CD8-positive, alpha-beta memory T cell (primary cell): ENCODE data around the gene WIZ. TPM values are rescaled to one million over a fixed set of nuclear protein-coding genes. Genes with fewer than 3 reads are reported as not detected.
"Not testable (repeated sequence)": the region's sequence is repeated elsewhere in the genome, so short reads cannot be mapped to it uniquely, and the experiment has no call there.

Experiments
- CTCF ChIA-PET: fragments of 350-600 bp; sonication (Branson Sonifier 250); formaldehyde crosslinking; loops from one replicate; lab custom pipeline; 2021; ENCODE audit warnings: antibody characterized with exemption; lab: Charles Lee
- POLR2A ChIA-PET: fragments of 350-600 bp; sonication (Branson Sonifier 250); formaldehyde crosslinking; loops from one replicate; lab custom pipeline; 2021; ENCODE audit warnings: antibody characterized with exemption; lab: Charles Lee
- DNase-seq, 5 donors: peaks; one replicate each; pipeline versions ENCODE4 v3.0.0 to v3.0.0-alpha.2; 2020 to 2022; ENCODE audit warnings: mixed read lengths in 1 of 5
- H3K27ac ChIP-seq: one replicate; pipeline ENCODE4 v1.7.0; 2013; ENCODE audit warnings: low read depth, mild to moderate bottlenecking, low read length, moderate library complexity
- H3K27me3 ChIP-seq: 2 replicates; pipeline ENCODE4 v1.7.0; 2013; ENCODE audit warnings: low read length, mild to moderate bottlenecking; ENCODE audit not compliant: insufficient read depth, poor library complexity, severe bottlenecking
- H3K36me3 ChIP-seq: 2 replicates; pipeline ENCODE4 v1.7.0; 2013; ENCODE audit warnings: mild to moderate bottlenecking, low read length, moderate library complexity; ENCODE audit not compliant: insufficient read depth
- H3K4me1 ChIP-seq: 2 replicates; pipeline ENCODE4 v1.7.0; 2013; ENCODE audit warnings: mild to moderate bottlenecking, low read length, moderate library complexity; ENCODE audit not compliant: insufficient read depth
- H3K4me3 ChIP-seq: 2 replicates; pipeline ENCODE4 v1.7.0; 2013; ENCODE audit warnings: mild to moderate bottlenecking, low read length
- H3K9me3 ChIP-seq: 2 replicates; pipeline ENCODE4 v1.7.0; 2013; ENCODE audit warnings: mild to moderate bottlenecking, low read length
- H3K27ac Mint-ChIP-seq, 8 donors: one replicate each; pipeline ENCODE4 v1.8.0; 2020 to 2021; ENCODE audit warnings: mixed read lengths in 8 of 8, mild to moderate bottlenecking in 6 of 8, inconsistent platforms in 3 of 8, moderate library complexity in 3 of 8
- H3K27me3 Mint-ChIP-seq, 2 donors: one replicate each; pipeline ENCODE4 v1.8.0; 2020 to 2021; ENCODE audit warnings: mixed read lengths in 2 of 2, mild to moderate bottlenecking in 1 of 2, moderate library complexity in 1 of 2
- H3K36me3 Mint-ChIP-seq, 3 donors: one replicate each; pipeline ENCODE4 v1.8.0; 2020 to 2021; ENCODE audit warnings: mixed read lengths in 3 of 3, inconsistent platforms in 1 of 3, mild to moderate bottlenecking in 1 of 3
- H3K4me1 Mint-ChIP-seq, 3 donors: one replicate each; pipeline ENCODE4 v1.8.0; 2020 to 2021; ENCODE audit warnings: mixed read lengths in 3 of 3, inconsistent platforms in 1 of 3, mild to moderate bottlenecking in 1 of 3
- H3K4me3 Mint-ChIP-seq, 7 donors: one replicate each; pipeline ENCODE4 v1.8.0; 2020 to 2021; ENCODE audit warnings: mixed read lengths in 7 of 7, mild to moderate bottlenecking in 6 of 7, moderate library complexity in 4 of 7, inconsistent platforms in 2 of 7
- H3K9me3 Mint-ChIP-seq, 5 donors: one replicate each; pipeline ENCODE4 v1.8.0; 2020 to 2022; ENCODE audit warnings: mixed read lengths in 5 of 5, mild to moderate bottlenecking in 3 of 5, moderate library complexity in 2 of 5, inconsistent platforms in 1 of 5
- polyA plus RNA-seq: library from polyadenylated mRNA; unstranded; fragments of 300-500 nt; fragmentation: Illumina TruSeq; gene quantifications from one replicate; pipeline ENCODE4 v1.2.3, GENCODE V29; 2021
- total RNA-seq, 2 experiments: library from RNA; stranded (reverse); gene quantifications; one replicate each; pipeline ENCODE4 v1.2.3, GENCODE V29; 2021

The WIZ gene
- total and polyA plus RNA-seq, 3 experiments from 2014 or later: 1.8 to 31.2 (median 28.9) TPM

DNA sequence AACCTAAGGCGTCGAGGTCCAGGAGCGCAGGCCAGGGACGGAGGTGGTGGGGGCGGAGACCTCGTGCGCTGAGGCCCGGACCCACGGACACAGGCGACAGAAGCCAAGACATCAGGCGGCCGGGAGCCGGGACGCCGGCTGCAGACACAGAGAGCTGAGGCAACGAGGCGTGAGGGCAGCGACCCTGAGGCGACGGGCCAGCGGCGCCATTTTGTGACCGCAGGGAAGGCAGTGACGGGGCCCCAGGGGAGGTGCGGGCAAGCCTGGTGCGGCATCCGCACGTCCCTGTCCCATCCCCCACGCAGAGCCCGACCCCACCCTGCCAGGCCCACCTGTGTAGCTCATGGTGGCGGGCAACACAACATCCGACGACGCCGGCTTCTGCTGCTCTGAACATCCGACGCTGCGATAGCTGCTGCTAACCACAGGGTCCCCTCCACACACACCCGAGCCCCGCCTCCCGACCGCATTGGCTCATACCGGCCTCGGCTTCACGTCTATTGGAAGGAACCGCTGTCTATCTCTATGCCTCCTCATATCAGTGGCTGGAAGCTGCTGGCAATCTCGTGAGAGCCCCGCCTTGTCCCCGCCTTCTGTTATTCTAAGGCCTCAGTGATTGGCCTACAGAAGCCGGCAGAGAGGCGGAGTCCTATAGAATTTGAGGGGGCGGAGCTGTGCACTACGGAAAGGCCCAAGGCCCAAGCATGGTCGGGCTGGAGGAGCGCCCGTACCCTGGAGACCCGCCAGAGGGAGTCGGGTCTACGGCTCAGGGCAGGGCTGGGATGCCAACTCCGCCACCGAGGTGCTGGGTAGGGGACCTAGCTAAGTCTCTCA lies 31.0 kb downstream of the WIZ start, which contains the start of gene AKAP8L:
AKAP8L (minus strand) TSS at position 410 of the 834 bp plus-strand sequence; CDS start at position 345, 65 bp downstream.
- Mint-ChIP-seq H3K4me1 (peaks cover 36 to 51% (median 48%) of the 10 kb centered on the region in 3 donors), H3K9me3 (no peaks in the 10 kb centered on the region), H3K4me3 (peak within 1 kb of the TSS; percentile 94 to 100 (median 98)), H3K27me3 (peaks cover 0 to 3% of the 10 kb centered on the region in 2 donors), H3K27ac (peak within 1 kb of the TSS; percentile 87 to 99 (median 98)), H3K36me3 (peaks cover 6 to 41% (median 10%) of the 10 kb centered on the region in 3 donors)
- ChIA-PET CTCF (interaction anchor here (0.7 to 5.0 kb wide), 44 partner anchors 9 to 265 kb away, joined by 3 to 183 read pairs (median 4); partner anchors contain the start of genes AKAP8, BRD4, PGLYRP2 and RASAL3), POLR2A (interaction anchor here (0.5 to 3.1 kb wide), 22 partner anchors 9 to 906 kb away, joined by 3 to 61 read pairs (median 4); partner anchors contain the start of genes AKAP8, KLF2, RASAL3 and WIZ)
- Histone ChIP-seq H3K9me3 (no peaks in the 10 kb centered on the region), H3K4me1 (peaks cover 42% of the 10 kb centered on the region), H3K27me3 (no peaks in the 10 kb centered on the region), H3K27ac (peak within 1 kb of the TSS; percentile 81), H3K4me3 (peak within 1 kb of the TSS; percentile 77), H3K36me3 (peaks cover 8% of the 10 kb centered on the region)
- peak; percentile 97 to 100 (median 99) for DNase-seq

DNA sequence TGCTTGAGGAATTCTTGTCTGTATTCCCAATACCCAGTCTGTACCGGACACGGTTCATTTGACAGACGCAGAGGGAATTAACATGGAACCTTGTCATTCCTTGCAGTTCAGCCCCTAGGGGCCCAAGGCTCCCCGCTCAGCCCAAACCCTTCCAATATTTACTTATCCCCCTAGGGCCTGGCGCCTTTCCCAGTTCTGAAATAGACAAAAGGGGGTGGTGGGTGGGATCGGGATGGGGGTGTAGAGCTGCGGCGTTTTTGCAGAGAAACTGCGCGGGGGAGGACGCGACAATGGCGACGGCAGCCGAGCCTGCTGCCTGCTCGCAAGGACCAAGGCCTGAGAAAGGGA lies 31.6 kb downstream of the WIZ start:
- POLR2A ChIA-PET: interaction anchor here (0.6 to 3.1 kb wide), 13 partner anchors 15 to 906 kb away, joined by 3 to 61 read pairs (median 6); partner anchors contain the start of genes AKAP8, KLF2, RASAL3 and WIZ
- Histone ChIP-seq H3K27me3 (no peaks in the 10 kb centered on the region), H3K27ac (peak overlapping the region; percentile 81), H3K4me1 (peaks cover 47% of the 10 kb centered on the region), H3K36me3 (peaks cover 2% of the 10 kb centered on the region), H3K9me3 (no peaks in the 10 kb centered on the region), H3K4me3 (peak overlapping the region; percentile 77)
- H3K4me3 Mint-ChIP-seq: peak overlapping the region; percentile 94 to 100 (median 98)
- peak overlapping the region; percentile 87 to 99 (median 98) for H3K27ac Mint-ChIP-seq
- no peak for DNase-seq
- peaks cover 41 to 57% (median 51%) of the 10 kb centered on the region in 3 donors for H3K4me1 Mint-ChIP-seq
- no peaks in the 10 kb centered on the region for H3K9me3 Mint-ChIP-seq
- CTCF ChIA-PET: interaction anchor here (1.0 to 5.0 kb wide), 23 partner anchors 9 to 264 kb away, joined by 3 to 183 read pairs (median 8); partner anchors contain the start of genes AKAP8, BRD4, RASAL3 and WIZ
- peaks cover 0 to 3% of the 10 kb centered on the region in 2 donors for H3K27me3 Mint-ChIP-seq
- H3K36me3 Mint-ChIP-seq: peaks cover 2 to 40% (median 4%) of the 10 kb centered on the region in 3 donors

DNA sequence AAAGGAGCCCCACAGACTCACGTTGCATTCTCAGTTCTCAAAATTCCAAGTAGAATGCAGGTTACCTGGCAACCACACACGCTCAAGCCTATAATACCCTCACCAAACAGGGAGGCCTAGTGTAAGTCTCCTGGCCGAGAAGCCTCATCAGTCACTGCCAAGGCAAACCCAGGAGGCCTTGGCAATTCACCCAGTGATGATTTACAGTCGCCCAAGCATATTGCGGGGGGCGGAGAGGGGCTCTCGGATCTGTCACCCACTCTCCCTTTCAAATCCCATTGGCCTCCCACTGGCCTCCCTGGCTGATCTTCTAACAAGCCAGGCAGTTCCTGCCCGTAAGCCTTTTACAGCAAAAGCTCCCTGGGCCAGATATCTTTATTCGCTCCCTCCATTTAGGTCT lies 32.1 kb downstream of the WIZ start:
- H3K36me3 Mint-ChIP-seq: peaks cover 0 to 38% (median 2%) of the 10 kb centered on the region in 3 donors
- Histone ChIP-seq H3K36me3 (no peaks in the 10 kb centered on the region), H3K9me3 (no peaks in the 10 kb centered on the region), H3K4me1 (peaks cover 49% of the 10 kb centered on the region), H3K27me3 (no peaks in the 10 kb centered on the region), H3K4me3 (peak overlapping the region; percentile 77), H3K27ac (peak overlapping the region; percentile 81)
- DNase-seq: no peak
- ChIA-PET CTCF (interaction anchor here (1.1 to 5.0 kb wide), 4 partner anchors 38 to 241 kb away, joined by 3 to 183 read pairs (median 19); partner anchors contain the start of gene AKAP8), POLR2A (interaction anchor here (0.6 to 3.1 kb wide), 4 partner anchors 38 to 245 kb away, joined by 6 to 61 read pairs (median 21); partner anchors contain the start of genes AKAP8 and RASAL3)
- peak overlapping the region; percentile 94 to 100 (median 98) for H3K4me3 Mint-ChIP-seq
- peak overlapping the region; percentile 87 to 99 (median 98) for H3K27ac Mint-ChIP-seq
- peaks cover 44 to 62% (median 56%) of the 10 kb centered on the region in 3 donors for H3K4me1 Mint-ChIP-seq
- no peaks in the 10 kb centered on the region for H3K9me3 Mint-ChIP-seq
- peaks cover 0 to 3% of the 10 kb centered on the region in 2 donors for H3K27me3 Mint-ChIP-seq

DNA sequence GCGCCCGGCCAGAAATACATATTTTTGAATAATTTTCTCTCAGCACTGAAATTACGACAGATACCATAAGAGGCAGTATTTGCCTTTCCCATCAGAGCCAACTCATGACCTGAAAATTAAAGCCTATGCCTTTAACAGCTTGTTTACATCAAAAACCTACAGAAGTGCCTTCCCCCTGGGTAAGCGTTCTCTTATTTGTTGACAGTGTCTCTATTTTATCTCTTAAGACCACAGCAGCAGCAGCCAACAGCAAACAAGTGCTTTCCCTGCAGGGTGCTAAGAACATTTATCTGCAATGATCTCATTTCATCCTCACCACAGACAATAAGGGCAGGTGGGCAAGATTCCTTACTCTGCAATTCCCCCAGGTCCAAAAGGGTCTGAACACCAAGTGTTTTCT lies 36.9 kb downstream of the WIZ start:
- Histone ChIP-seq H3K27ac (no peak overlapping the region), H3K4me1 (peaks cover 43% of the 10 kb centered on the region), H3K4me3 (no peak overlapping the region), H3K36me3 (peaks cover 3% of the 10 kb centered on the region), H3K27me3 (no peaks in the 10 kb centered on the region), H3K9me3 (no peaks in the 10 kb centered on the region)
- Mint-ChIP-seq H3K27ac (peak overlapping the region in 7 of 8 donors; percentile 4 to 70 (median 34)), H3K4me3 (peak overlapping the region in 3 of 7 donors; percentile 3 to 28 (median 25)), H3K9me3 (no peaks in the 10 kb centered on the region), H3K36me3 (peaks cover 0 to 45% (median 2%) of the 10 kb centered on the region in 3 donors), H3K27me3 (no peaks in the 10 kb centered on the region), H3K4me1 (peaks cover 37 to 79% (median 52%) of the 10 kb centered on the region in 3 donors)
- no peak for DNase-seq
- POLR2A ChIA-PET: no interaction called here
- CTCF ChIA-PET: no interaction called here

DNA sequence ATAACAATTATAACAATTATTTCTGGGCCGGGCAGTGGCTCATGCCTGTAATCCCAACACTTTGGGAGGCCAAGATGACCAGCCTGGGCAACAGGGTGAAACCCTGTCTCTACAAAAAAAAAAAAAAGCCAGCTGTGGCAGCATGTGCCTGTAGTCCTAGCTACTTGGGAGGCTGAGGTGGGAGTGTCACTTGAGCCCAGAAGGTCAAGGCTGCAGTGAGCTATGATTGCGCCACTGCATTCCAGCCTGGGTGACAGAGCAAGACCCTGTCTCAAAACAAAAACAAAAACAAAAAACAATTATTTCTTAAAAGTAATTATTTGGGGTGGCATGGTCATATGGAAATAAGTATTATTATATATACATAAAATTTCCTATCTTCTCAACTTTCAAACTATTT lies 38.4 kb downstream of the WIZ start:
- DNase-seq, H3K27me3 ChIP-seq, H3K9me3 ChIP-seq, H3K27ac ChIP-seq, H3K4me3 Mint-ChIP-seq, H3K9me3 Mint-ChIP-seq, H3K4me3 ChIP-seq, H3K27me3 Mint-ChIP-seq, H3K36me3 ChIP-seq: not testable (repeated sequence)
- ChIA-PET CTCF (interaction anchor here (1.4 kb wide), 1 partner anchor 15 kb away, joined by 3 read pairs; no protein-coding TSS in a partner anchor), POLR2A (interaction anchor here (0.7 kb wide), 1 partner anchor 31 kb away, joined by 5 read pairs; no protein-coding TSS in a partner anchor)
- Mint-ChIP-seq H3K36me3 (peaks cover 0 to 51% (median 2%) of the 10 kb centered on the region in 3 donors), H3K4me1 (peaks cover 37 to 79% (median 48%) of the 10 kb centered on the region in 3 donors), H3K27ac (peak overlapping the region in 1 of 8 donors; percentile 87)
- H3K4me1 ChIP-seq: peaks cover 29% of the 10 kb centered on the region

DNA sequence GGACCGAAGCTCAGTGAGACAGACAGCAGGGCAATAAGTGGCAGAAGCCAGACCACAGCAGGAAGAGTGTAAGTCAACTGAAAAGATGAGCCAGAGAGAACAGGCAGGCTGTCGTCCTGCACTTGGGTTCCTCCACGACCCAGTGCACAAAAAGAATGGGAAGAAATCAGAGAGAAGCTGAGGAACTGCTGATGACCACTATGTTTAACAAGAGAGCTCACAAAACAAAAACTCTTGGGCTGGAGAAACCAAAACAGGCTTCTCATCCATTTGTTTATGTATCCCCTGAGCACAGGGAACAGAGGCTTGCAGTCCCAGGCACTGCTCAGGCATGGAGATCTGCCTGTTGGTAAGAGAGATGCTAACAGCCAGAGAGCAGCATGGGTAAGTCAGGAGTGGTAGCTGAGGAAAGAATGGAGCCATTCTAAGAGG lies 45.0 kb downstream of the WIZ start:
- Mint-ChIP-seq H3K36me3 (peaks cover 0 to 77% (median 4%) of the 10 kb centered on the region in 3 donors), H3K4me1 (peaks cover 36 to 60% (median 52%) of the 10 kb centered on the region in 3 donors), H3K4me3 (peak overlapping the region in 2 of 7 donors; percentile 28 to 52), H3K27me3 (no peaks in the 10 kb centered on the region), H3K9me3 (no peaks in the 10 kb centered on the region), H3K27ac (peak overlapping the region in 5 of 8 donors; percentile 18 to 76 (median 40))
- H3K4me3 ChIP-seq: no peak overlapping the region
- ChIA-PET POLR2A (no interaction called here), CTCF (interaction anchor here (2.2 kb wide), 1 partner anchor 14 kb away, joined by 5 read pairs; the partner anchor contains the start of gene AKAP8L)
- no peaks in the 10 kb centered on the region for H3K9me3 ChIP-seq
- H3K36me3 ChIP-seq: peaks cover 15% of the 10 kb centered on the region
- no peaks in the 10 kb centered on the region for H3K27me3 ChIP-seq
- DNase-seq: no peak
- H3K4me1 ChIP-seq: no peaks in the 10 kb centered on the region
- H3K27ac ChIP-seq: no peak overlapping the region

DNA sequence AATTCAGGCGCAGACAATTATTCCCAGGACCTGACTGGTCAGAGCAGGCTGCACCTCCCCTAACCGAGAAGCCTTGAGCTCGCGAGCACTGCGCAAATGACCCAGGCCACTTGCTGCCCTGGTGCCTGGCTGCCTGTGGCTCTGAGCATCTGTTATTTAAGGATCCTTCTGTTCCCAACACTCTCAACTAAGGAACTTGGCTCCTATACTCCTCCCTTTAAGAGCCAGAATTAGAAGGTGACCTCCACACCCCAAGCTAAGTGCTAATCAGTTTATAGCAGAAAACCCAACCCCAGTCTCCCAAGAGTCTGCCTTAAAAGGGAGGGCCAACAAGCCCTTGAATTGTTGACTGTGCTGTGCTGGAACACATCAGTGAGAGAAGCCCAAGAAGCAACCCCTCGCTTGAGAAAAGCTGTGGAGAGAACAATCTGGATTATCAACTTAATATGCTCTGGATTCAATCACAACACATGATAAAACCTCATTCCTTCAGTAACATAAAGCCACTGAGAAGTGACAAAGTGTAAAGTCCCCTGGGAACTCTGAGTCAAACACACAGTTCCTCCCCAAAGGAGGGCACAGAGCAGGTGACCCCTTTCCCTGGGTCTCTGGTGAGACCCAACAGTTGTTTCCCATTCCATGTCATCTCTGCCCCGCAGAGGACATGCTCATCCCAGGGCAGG lies 45.5 kb downstream of the WIZ start:
- no peak overlapping the region for H3K27ac ChIP-seq
- Mint-ChIP-seq H3K36me3 (peaks cover 0 to 77% (median 2%) of the 10 kb centered on the region in 3 donors), H3K4me3 (peak overlapping the region in 1 of 7 donors; percentile 51), H3K27me3 (no peaks in the 10 kb centered on the region), H3K27ac (peak overlapping the region in 7 of 8 donors; percentile 15 to 76 (median 35)), H3K4me1 (peaks cover 34 to 54% (median 46%) of the 10 kb centered on the region in 3 donors), H3K9me3 (no peaks in the 10 kb centered on the region)
- no peaks in the 10 kb centered on the region for H3K27me3 ChIP-seq
- no peaks in the 10 kb centered on the region for H3K9me3 ChIP-seq
- H3K36me3 ChIP-seq: peaks cover 19% of the 10 kb centered on the region
- no peaks in the 10 kb centered on the region for H3K4me1 ChIP-seq
- POLR2A ChIA-PET: no interaction called here
- no peak for DNase-seq
- no peak overlapping the region for H3K4me3 ChIP-seq
- CTCF ChIA-PET: interaction anchor here (2.2 kb wide), 1 partner anchor 15 kb away, joined by 5 read pairs; the partner anchor contains the start of gene AKAP8L
